PC-9 (cell line): ENCODE measurements around the gene LPO. TPM values are rescaled to one million over a fixed set of nuclear protein-coding genes. Genes with fewer than 3 reads are reported as not detected.

Experiments
- BruUV-seq: library from RNA; stranded (reverse); fragments of 400-500 nt; replicated peaks from 2 replicates; lab custom pipeline; 2021; lab: Mats Ljungman, UMichigan
- CTCF ChIA-PET: fragments of 300-600 bp; sonication (Branson Sonifier 250); formaldehyde crosslinking; loops from one replicate; lab custom pipeline; 2022; ENCODE audit warnings: antibody characterized with exemption; lab: Charles Lee
- POLR2A ChIA-PET: fragments of 300-600 bp; sonication (Branson Sonifier 250); formaldehyde crosslinking; loops from one replicate; lab custom pipeline; 2022; ENCODE audit warnings: antibody characterized with exemption; ENCODE audit not compliant: unreplicated experiment; lab: Charles Lee
- DNase-seq, 2 experiments: peaks; one replicate each; pipeline versions ENCODE4 v3.0.0 to v3.0.0-alpha.2; 2015 to 2022; ENCODE audit warnings: mixed read lengths in 1 of 2
- H2AFZ ChIP-seq: fragments of 200-600 bp; sonication (generic); 2 replicates; pipeline ENCODE4 v1.8.1; 2017; ENCODE audit warnings: antibody characterized with exemption
- H3F3A ChIP-seq: fragments of 200-600 bp; sonication (generic); 2 replicates; pipeline ENCODE4 v1.8.1; 2017; ENCODE audit warnings: antibody characterized with exemption, mild to moderate bottlenecking, low read depth; ENCODE audit not compliant: insufficient read depth
- H3K27ac ChIP-seq: fragments of 200-600 bp; sonication (generic); 2 replicates; pipeline ENCODE4 v1.6.1; 2016; ENCODE audit warnings: mixed run types
- H3K27me3 ChIP-seq: fragments of 200-600 bp; sonication (generic); 2 replicates; pipeline ENCODE4 v1.6.1; 2016; ENCODE audit warnings: low read depth, mixed run types; ENCODE audit not compliant: insufficient read depth
- H3K36me3 ChIP-seq: fragments of 200-600 bp; sonication (generic); 2 replicates; pipeline ENCODE4 v1.6.1; 2016; ENCODE audit warnings: low read depth, mixed run types
- H3K4me1 ChIP-seq: fragments of 200-600 bp; sonication (generic); replicated peaks from 2 replicates; pipeline ENCODE4 v1.6.1; 2016; ENCODE audit warnings: mixed run types; ENCODE audit not compliant: insufficient read depth
- H3K4me2 ChIP-seq: fragments of 200-600 bp; sonication (generic); 2 replicates; pipeline ENCODE4 v1.6.1; 2017; ENCODE audit warnings: mixed run types
- H3K4me3 ChIP-seq: fragments of 200-600 bp; sonication (generic); 2 replicates; pipeline ENCODE4 v1.6.1; 2016; ENCODE audit warnings: mixed run types
- H3K79me2 ChIP-seq: fragments of 200-600 bp; sonication (generic); 2 replicates; pipeline ENCODE4 v1.6.1; 2017; ENCODE audit warnings: low read depth, mixed run types
- H3K9me2 ChIP-seq: fragments of 200-600 bp; sonication (generic); 2 replicates; pipeline ENCODE4 v1.8.1; 2017; ENCODE audit warnings: mild to moderate bottlenecking; ENCODE audit not compliant: insufficient read depth
- H3K9me3 ChIP-seq: fragments of 200-600 bp; sonication (generic); 2 replicates; pipeline ENCODE4 v1.8.1; 2016; ENCODE audit warnings: low read depth; ENCODE audit not compliant: insufficient read depth
- H4K20me1 ChIP-seq: fragments of 200-600 bp; sonication (generic); 2 replicates; pipeline ENCODE4 v1.8.1; 2017; ENCODE audit not compliant: insufficient read depth
- EZH2 ChIP-seq: fragments of 200-600 bp; sonication (generic); IDR thresholded peaks from 2 replicates; pipeline ENCODE4 v1.8.0; 2017; ENCODE audit warnings: antibody characterized with exemption, low read depth
- intact Hi-C: fragments of 100-400 bp; cut with micrococcal nuclease; formaldehyde crosslinking; loops from one replicate; pipeline ENCODE4 v1.10.0; 2022; ENCODE audit not compliant: unreplicated experiment
- total RNA-seq: library from RNA; stranded (reverse); gene quantifications from 2 replicates; pipeline ENCODE4 v1.2.3, GENCODE V29; 2021
- TF ChIP-seq, protein P1 (sequence below): fragments of 200-600 bp; sonication (generic); conservative IDR thresholded peaks from 2 replicates; pipeline ENCODE4 v1.6.1; 2017; ENCODE audit warnings: mixed run types, antibody characterized with exemption, mild to moderate bottlenecking, moderate library complexity

Gene LPO
- total RNA-seq, 1 experiment from 2014 or later = not detected

DNA sequence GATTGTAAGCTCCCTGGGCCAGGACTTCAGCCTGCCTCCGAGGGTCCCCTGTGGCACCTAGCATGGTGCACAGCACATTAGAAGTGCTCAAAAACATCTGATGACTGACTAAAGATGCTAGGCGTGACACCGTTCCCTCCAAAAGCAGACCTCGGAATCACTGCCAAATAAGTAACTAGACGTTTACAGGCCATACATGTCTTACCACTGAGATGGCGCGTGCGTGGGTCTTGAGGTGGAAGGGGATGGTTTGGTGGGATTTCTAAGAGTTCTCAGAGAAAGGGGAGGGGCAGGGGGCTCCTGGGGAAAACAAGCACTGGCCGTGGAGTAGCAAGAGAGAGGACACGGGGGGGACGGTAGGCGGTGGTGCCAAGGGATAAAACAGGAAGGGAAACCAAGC is 29.9 kb downstream of the LPO start:
- Histone ChIP-seq H2AFZ (no peak overlapping the region), H4K20me1 (no peaks in the 10 kb centered on the region), H3K4me3 (no peak overlapping the region), H3K27ac (no peak overlapping the region), H3K27me3 (peaks cover 98% of the 10 kb centered on the region), H3K36me3 (no peaks in the 10 kb centered on the region), H3K79me2 (no peaks in the 10 kb centered on the region), H3K9me3 (no peaks in the 10 kb centered on the region), H3K9me2 (no peaks in the 10 kb centered on the region), H3K4me1 (no peaks in the 10 kb centered on the region), H3F3A (no peaks in the 10 kb centered on the region), H3K4me2 (no peak overlapping the region)
- POLR2A ChIA-PET = no interaction called here
- TF ChIP-seq EZH2 = no peak
- TF ChIP-seq, protein P1, sequence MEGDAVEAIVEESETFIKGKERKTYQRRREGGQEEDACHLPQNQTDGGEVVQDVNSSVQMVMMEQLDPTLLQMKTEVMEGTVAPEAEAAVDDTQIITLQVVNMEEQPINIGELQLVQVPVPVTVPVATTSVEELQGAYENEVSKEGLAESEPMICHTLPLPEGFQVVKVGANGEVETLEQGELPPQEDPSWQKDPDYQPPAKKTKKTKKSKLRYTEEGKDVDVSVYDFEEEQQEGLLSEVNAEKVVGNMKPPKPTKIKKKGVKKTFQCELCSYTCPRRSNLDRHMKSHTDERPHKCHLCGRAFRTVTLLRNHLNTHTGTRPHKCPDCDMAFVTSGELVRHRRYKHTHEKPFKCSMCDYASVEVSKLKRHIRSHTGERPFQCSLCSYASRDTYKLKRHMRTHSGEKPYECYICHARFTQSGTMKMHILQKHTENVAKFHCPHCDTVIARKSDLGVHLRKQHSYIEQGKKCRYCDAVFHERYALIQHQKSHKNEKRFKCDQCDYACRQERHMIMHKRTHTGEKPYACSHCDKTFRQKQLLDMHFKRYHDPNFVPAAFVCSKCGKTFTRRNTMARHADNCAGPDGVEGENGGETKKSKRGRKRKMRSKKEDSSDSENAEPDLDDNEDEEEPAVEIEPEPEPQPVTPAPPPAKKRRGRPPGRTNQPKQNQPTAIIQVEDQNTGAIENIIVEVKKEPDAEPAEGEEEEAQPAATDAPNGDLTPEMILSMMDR = no peak
- no peak for DNase-seq
- CTCF ChIA-PET = no interaction called here
- intact Hi-C loops = no loop called here
- BruUV-seq = no TSS peak

GRCh38 chr17:58268774-58269556 is 30.6 kb downstream of the LPO start:
- Histone ChIP-seq H3K27me3 (peaks cover 98% of the 10 kb centered on the region), H3K4me2 (no peak overlapping the region), H3K9me2 (no peaks in the 10 kb centered on the region), H3K36me3 (no peaks in the 10 kb centered on the region), H3F3A (no peaks in the 10 kb centered on the region), H3K27ac (no peak overlapping the region), H4K20me1 (no peaks in the 10 kb centered on the region), H2AFZ (no peak overlapping the region), H3K4me3 (no peak overlapping the region), H3K9me3 (no peaks in the 10 kb centered on the region), H3K4me1 (no peaks in the 10 kb centered on the region), H3K79me2 (no peaks in the 10 kb centered on the region)
- POLR2A ChIA-PET = no interaction called here
- TF ChIP-seq, protein P1 = no peak
- no peak for TF ChIP-seq EZH2
- intact Hi-C loops = no loop called here
- no peak for DNase-seq
- CTCF ChIA-PET = no interaction called here
- BruUV-seq = no TSS peak

- Histone ChIP-seq H3K9me2 (no peaks in the 10 kb centered on the region), H2AFZ (no peak overlapping the region), H3K27me3 (peaks cover 97% of the 10 kb centered on the region), H3K4me1 (no peaks in the 10 kb centered on the region), H3K27ac (no peak overlapping the region), H3F3A (no peaks in the 10 kb centered on the region), H3K9me3 (no peaks in the 10 kb centered on the region), H3K4me3 (no peak overlapping the region), H3K4me2 (no peak overlapping the region), H3K36me3 (no peaks in the 10 kb centered on the region), H4K20me1 (no peaks in the 10 kb centered on the region), H3K79me2 (no peaks in the 10 kb centered on the region)
- no peak for DNase-seq
- TF ChIP-seq, protein P1 = no peak
- no peak for TF ChIP-seq EZH2
- BruUV-seq = no TSS peak
- intact Hi-C loops = no loop called here
- ChIA-PET CTCF (interaction anchor here (0.6 kb wide), 1 partner anchor 79 kb away, joined by 3 read pairs; no protein-coding TSS in a partner anchor), POLR2A (no interaction called here)
Measured at GRCh38 chr17:58269557-58270291, 31.3 kb downstream of the LPO start.
